GM12878 (cell line): Measurements from ENCODE around the gene CNTNAP5.

Source experiments
- CTCF ChIP-seq, 3 experiments: IDR thresholded peaks in 2 of 3; conservative IDR thresholded peaks in 1 of 3; 2 replicates each; pipeline ENCODE4 v1.5.1; 2011; ENCODE audit warnings: low read depth in 3 of 3, low read length in 3 of 3, mild to moderate bottlenecking in 3 of 3, control low read depth in 2 of 3, moderate library complexity in 2 of 3, inconsistent platforms in 1 of 3, mixed read lengths in 1 of 3; ENCODE audit not compliant: control insufficient read depth in 2 of 3, insufficient read depth in 1 of 3; ENCODE audit errors: extremely low read depth in 1 of 3
- KAT2A ChIP-seq: conservative IDR thresholded peaks from 2 replicates; pipeline ENCODE4 v1.6.1; 2011; ENCODE audit warnings: low read depth, low read length; ENCODE audit not compliant: control insufficient read depth
- POLR2A ChIP-seq: IDR thresholded peaks from 2 replicates; pipeline ENCODE4 v1.6.1; 2011; ENCODE audit warnings: low read depth, mild to moderate bottlenecking, low read length
- SIN3A ChIP-seq: IDR thresholded peaks from 2 replicates; pipeline ENCODE4 v1.6.1; 2012; ENCODE audit warnings: low read depth, low read length, improper control_type of control experiment
- USF1 ChIP-seq: IDR thresholded peaks from 2 replicates; pipeline ENCODE4 v1.6.1; 2011; ENCODE audit warnings: borderline replicate concordance, low read depth, mild to moderate bottlenecking, moderate library complexity, mixed read lengths, low read length; ENCODE audit not compliant: insufficient read depth; ENCODE audit errors: extremely low read length
- TF ChIP-seq, protein P1 (sequence below): fragments of 450-650 bp; IDR thresholded peaks from 2 replicates; pipeline ENCODE4 v1.6.1; 2017; ENCODE audit warnings: mild to moderate bottlenecking, moderate library complexity

DNA sequence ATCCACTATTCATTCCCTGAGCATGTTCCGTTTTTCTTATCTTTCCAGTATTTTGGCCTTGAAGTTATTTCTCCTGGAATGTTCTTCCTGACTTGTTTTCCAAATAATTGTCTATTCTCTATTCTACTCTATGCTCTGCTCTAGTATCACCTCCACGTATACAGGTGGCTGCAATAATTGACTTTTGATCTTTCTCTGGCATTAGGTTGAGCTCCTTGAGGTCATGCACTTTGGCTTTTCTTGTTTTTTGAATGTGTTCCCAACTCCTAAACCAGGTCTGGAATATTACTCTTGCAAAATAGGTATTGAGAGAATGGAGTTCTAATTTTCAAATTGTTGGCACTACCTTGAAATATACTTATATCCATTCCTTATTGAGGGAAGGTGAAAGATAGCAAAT is 550.4 kb downstream of the CNTNAP5 start:
- TF ChIP-seq, protein P1, sequence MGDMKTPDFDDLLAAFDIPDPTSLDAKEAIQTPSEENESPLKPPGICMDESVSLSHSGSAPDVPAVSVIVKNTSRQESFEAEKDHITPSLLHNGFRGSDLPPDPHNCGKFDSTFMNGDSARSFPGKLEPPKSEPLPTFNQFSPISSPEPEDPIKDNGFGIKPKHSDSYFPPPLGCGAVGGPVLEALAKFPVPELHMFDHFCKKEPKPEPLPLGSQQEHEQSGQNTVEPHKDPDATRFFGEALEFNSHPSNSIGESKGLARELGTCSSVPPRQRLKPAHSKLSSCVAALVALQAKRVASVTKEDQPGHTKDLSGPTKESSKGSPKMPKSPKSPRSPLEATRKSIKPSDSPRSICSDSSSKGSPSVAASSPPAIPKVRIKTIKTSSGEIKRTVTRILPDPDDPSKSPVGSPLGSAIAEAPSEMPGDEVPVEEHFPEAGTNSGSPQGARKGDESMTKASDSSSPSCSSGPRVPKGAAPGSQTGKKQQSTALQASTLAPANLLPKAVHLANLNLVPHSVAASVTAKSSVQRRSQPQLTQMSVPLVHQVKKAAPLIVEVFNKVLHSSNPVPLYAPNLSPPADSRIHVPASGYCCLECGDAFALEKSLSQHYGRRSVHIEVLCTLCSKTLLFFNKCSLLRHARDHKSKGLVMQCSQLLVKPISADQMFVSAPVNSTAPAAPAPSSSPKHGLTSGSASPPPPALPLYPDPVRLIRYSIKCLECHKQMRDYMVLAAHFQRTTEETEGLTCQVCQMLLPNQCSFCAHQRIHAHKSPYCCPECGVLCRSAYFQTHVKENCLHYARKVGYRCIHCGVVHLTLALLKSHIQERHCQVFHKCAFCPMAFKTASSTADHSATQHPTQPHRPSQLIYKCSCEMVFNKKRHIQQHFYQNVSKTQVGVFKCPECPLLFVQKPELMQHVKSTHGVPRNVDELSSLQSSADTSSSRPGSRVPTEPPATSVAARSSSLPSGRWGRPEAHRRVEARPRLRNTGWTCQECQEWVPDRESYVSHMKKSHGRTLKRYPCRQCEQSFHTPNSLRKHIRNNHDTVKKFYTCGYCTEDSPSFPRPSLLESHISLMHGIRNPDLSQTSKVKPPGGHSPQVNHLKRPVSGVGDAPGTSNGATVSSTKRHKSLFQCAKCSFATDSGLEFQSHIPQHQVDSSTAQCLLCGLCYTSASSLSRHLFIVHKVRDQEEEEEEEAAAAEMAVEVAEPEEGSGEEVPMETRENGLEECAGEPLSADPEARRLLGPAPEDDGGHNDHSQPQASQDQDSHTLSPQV = no peak
- TF ChIP-seq CTCF (IDR thresholded peaks at IDR 0.05 in 2 of 3, conservative IDR thresholded peaks at IDR 0.05 in 1 of 3; ENCODE audit: control insufficient read depth in 2 of 3, extremely low read depth in 1 of 3, insufficient read depth in 1 of 3, low read depth in 3 of 3, low read length in 3 of 3) (no peak), USF1 (no peak), SIN3A (no peak), POLR2A (no peak), KAT2A (no peak)
